Stimulated activated CD4-positive, alpha-beta T cell treated with anti-CD3 and anti-CD28 coated beads, Interleukin-4, amount 100 ng/mL, for 1 hour (primary cell): Measurements from ENCODE around the gene NCS1.

Experiments used
- DNase-seq: peaks from one replicate; pipeline ENCODE4 v3.0.0-alpha.2; 2020

Gene NCS1

DNA sequence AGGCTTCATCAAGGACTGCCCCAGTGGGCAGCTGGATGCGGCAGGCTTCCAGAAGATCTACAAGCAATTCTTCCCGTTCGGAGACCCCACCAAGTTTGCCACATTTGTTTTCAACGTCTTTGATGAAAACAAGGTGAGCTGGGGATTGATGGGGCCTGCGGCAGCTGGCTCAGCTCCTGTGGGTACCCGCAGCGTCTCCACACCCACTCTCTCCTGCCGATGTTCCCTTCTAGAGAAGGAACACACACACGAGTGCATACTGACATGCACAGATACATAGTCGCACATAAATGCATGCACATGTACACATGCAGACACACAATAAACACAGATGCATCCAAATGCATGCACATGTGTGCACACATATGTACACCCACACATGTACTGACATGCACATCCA lies 45.6 kb downstream of the NCS1 start:
- DNase-seq, result no peak

DNA sequence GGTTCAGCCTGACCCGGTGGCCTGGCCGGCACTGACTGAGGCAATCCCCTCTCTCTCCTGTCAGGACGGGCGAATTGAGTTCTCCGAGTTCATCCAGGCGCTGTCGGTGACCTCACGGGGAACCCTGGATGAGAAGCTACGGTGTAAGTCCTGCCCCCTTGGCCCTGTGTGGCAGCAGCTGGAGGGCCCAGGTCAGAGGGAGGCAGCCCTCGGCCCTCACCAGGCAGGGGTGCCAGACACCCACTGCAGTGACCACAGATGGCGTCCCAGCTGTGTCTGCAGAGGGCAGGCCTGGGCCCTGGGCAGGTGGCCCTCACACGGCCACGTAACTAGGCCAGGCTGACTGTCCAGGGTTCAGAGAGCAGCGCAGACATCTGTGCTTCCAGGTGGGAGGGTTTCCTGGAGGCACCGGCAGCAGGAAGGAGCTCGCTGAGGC lies 47.5 kb downstream of the NCS1 start:
- DNase-seq, result no peak

DNA sequence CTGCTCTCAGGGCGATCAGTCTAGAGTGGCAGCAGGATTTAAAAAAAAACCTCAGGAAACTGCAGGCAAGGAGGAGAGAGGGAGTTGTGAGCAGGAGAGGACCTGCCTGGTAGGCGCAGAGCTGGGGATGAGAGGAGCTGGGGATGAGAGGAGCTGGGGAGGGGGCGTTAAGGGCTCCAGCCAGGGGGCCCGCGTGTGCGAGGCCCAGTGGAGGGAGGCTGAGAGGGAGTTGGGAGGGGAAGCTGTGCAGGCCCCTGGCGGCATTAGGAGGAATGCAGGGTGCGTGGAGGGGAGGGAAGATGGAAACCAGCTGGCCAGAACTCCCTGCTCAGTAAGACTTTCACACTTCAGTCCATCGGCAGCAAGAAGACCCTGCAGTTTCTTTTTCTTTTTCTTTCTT lies 48.1 kb downstream of the NCS1 start:
- DNase-seq, result no peak

DNA sequence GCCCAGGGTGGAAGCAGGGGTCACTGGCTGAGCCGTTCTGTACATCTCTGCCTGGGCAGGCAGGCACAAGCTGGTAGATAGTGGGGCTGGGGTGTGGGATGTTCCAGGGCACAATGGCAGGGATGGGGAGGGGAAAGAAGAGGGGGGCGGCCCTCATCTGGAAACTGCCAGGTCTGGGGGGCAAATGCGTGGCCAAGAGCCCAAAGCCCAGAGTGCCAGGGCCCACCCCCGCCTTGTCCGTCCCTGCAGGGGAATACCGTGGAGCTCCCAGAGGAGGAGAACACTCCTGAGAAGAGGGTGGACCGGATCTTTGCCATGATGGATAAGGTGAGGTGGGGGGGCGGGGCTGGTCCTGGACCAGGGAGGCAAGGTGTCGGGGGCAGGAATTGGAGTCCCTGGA lies 50.6 kb downstream of the NCS1 start:
- DNase-seq, result no peak

DNA sequence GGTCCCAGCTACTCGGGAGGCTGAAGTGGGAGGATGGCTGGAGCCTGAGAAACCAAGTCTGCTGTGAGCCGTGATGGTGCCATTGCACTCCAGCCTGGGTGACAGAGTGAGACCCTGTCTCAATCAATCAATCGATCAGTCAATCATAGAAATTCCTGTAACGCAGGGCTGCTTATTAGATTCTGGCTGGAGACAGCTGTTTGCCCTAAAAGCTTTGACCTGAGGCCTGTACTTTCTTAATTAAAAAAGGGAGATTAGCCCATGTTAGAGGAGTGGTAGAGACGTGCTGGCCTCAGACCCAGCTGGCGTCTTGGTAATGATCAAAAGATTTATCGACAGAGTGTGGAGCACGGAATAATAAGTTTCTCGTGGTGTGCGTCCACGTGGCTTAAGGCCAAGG lies 52.9 kb downstream of the NCS1 start:
- no peak for DNase-seq

DNA sequence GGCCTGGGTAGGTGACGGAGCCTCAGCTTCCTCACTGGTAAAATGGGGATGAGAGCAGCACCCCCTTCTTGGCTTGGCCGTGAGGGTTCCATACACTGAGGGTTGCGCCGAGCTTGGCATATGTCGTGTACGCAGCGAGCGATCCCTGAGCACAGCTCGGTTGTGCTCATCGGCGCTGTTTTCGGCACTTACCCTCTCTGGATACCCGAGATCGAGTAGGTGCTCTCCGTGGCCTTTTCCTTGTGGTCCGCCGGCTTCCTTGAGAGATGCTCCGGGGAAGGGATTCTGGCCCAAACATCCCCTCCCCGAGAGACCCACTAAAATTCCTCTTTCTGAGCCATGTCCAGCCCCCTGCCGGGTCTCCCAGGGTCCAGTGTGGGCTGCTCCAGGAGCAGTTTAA lies 53.4 kb downstream of the NCS1 start:
- no peak for DNase-seq

DNA sequence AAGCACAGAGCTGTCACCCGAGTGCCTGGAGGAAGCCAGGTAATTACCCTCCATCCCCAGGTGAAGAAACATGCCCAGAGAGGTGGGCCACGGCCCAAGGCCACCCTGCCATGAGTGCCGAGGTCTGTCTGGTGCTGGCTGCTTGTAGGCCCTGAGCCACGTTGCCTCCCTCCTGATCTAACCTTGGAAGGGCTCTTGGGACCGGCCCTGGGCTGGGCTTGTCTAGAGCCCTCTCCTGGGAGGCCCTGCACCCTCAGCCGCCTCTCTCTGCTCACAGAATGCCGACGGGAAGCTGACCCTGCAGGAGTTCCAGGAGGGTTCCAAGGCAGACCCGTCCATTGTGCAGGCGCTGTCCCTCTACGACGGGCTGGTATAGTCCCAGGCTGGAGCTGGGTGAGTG lies 53.9 kb downstream of the NCS1 start:
- no peak for DNase-seq

DNA sequence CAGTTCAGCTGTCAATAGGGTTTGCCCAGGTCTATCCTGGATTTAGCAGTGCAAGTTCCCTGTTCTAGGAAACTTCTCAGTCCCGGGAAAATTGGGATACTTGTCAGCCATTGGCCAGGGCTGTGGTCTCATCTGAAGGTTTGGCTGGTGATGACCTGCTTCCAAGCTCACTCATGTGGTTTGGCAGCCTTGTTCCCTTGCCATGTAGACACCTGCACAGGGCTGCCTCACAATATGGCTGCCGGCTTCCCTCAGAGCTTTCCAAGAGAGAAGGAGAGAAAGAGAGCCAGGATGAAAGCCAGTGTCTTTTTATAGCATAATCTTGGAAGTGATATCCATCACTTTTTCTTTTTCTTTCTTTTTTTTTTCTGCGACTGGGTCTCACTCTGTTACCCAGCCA lies 55.6 kb downstream of the NCS1 start:
- no peak for DNase-seq

DNA sequence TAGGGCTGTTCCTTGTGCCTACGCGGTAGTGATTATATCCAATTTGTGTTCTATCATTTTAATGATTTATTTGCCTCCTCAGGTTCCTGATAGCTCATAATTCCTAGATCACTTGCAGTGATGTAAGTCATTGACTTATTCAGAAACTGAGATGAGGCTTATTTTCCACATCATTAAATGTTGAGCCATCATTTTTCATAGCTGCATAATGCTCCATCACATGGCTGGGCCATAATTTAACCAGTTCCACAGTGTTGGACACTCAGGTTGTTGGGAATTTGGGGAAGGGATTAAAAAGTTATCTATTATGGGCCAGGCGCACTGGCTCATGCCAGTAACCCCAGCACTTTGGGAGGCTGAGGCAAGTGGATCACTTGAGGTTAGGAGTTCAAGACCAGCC lies 57.6 kb downstream of the NCS1 start:
- DNase-seq, result no peak

GRCh38 chr9:130230631-130231030 lies 58.4 kb downstream of the NCS1 start:
- DNase-seq, result no peak

DNA sequence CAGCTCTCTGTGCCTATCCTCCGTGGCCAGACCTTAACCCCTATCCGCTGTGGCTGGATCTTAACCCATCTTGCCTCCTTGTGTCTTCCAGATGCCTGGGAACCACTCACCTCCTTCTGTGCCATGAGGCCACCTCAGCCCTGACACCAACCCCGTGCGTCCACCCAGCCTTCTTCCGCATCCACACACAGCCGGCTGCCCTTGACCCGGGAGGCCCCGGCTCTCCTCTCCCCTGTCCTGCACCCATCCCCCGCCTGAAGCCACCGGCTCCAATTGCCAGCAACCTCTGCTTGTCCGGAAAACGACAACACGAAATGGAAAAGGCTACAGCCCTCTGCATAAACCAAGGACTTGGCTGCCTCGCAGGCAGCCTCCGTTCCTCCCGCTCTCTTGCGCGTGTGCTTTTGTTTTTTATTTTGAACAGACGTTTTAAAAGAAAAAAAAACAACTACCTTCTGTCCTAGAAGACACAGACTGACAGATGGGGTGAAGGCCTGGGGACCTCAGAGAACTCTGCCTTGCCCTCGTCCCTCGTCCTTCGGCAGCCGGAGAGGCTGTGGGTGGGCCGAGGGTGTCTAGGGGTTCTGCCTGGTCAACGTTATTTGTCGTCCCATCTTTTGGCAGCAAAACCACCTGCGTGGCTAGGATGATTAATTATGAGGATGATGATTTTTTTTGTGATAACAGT lies 60.8 kb downstream of the NCS1 start:
- DNase-seq, result no peak

DNA sequence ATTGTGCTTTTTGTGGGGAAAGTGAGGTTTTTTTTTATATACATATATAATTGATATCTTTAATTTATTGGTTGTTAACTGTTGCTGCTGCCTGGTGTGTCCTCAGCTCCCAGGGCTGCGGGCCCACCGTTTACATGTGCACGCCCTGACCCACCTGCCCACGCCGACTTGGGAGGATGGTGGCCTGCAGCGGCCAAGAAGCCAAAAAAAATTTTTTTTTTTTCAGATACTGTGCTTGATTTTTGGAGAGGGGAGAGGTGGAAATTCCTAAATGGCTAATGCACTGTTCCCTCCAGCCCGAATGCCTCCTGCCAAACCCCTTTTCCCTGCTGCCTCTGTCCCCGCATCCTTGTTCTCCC lies 61.4 kb downstream of the NCS1 start:
- DNase-seq, result no peak

GRCh38 chr9:130234340-130235260 lies 62.4 kb downstream of the NCS1 start:
- no peak for DNase-seq

DNA sequence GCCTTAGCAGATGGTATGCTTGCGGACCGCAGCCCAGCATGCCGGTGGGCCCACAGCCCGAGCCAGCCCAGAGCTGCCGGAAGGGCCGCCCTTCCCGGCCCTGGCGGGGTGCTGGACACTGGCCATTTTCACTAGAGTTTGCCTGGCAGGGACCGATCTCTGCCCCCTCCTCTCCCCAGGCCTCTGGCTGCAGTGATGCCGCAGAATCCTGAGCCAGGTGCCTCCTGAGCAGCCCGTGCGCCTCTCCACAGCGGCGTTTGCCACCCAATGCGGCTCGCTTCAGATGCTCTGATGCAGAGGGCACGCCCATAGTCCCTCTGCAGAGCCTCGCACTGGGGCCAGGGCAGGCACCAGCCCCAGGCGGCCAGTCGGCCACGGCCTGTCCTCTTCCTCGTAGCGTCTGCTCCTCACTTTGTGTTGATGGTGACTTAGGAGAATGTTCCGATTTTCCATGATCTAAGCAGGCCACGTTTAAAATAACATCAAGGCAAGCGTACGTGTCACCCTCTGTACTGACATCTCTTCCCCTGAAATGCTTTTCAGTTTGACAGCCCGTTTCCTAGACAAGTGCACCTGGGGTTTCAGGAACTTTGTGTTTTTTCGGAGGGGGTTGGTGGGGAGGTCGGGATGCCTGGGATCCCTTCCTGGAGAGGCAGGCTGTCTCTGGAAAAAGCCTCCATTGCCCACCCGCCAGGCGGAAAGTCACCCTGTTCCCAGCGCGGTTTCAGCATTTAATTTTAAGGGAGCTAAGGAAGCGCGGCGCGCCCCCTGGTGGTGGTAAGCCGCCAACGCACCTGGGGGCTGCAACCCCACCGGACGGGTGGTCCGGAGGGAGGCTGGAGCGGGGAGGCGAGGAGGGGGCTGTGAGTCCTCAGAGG lies 63.6 kb downstream of the NCS1 start:
- peak; percentile 68 for DNase-seq

DNA sequence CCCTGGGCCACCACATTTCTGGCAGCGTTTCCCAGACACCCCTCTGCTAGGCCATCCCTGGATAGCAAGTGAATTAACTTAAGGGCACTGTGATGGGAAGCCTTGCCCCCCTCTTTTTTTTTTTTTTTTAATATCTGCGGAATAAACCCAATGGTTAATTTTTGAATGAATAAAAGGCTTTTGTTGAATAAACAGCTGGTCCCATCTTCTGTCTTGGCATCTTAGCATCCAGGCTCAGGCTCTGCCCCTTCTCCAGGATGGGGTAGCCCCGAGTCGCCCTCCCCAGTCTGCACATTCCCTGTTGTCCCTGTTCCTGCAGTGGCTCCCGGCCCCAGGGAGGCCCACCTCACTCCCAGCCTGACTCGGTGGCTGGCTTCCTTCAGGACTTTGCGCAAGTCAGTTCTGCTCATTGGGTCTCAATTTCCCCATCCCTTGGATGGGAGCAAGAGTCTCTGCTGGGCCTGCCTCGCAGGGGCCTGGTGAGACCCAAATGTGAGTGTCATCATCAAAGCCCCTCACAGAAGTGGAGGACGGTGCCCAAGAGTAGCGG lies 64.3 kb downstream of the NCS1 start:
- DNase-seq, result no peak

GRCh38 chr9:130237076-130237475 lies 64.9 kb downstream of the NCS1 start:
- DNase-seq, result no peak

DNA sequence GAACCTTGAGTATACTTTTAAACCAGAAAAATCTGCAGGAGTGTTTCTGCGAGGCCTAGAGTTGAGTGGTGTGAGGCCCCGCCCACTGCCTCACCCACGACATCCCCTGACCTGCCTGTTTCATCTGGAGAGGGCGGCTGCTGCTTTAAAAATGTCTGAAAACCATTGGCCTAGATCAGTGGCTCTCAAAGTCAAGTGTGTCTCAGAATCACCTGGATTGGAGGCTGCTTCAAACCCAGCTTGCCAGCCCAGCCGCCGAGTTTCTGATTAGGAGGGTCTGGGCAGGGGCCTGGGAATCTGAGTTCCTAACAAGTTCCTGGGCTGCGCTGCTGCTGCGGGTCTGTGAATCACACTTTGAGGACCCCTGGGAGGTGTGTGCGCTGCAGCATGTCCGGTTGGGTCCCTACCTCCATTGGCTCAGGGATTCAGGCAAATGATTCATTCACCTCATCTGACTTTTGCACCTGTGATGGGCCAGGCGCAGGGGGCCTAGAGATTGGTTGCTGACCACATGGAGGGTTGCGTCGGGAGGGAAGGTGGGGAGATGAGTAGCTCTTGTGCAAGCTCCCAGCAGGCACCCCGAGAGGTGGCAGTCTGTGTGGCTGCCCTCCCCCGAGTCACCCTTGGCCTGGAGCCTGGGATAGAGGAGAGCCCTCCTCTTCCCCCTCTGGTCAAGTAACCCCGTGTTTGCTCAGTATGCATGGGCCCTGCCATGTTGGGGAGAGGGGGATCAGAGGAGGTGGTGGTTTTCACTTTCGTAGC lies 65.7 kb downstream of the NCS1 start:
- no peak for DNase-seq

- no peak for DNase-seq
Measured at GRCh38 chr9:130239363-130239695, 67.1 kb downstream of the NCS1 start.

- DNase-seq, result peak; percentile 39
Measured at GRCh38 chr9:130239741-130240241, 67.6 kb downstream of the NCS1 start.

DNA sequence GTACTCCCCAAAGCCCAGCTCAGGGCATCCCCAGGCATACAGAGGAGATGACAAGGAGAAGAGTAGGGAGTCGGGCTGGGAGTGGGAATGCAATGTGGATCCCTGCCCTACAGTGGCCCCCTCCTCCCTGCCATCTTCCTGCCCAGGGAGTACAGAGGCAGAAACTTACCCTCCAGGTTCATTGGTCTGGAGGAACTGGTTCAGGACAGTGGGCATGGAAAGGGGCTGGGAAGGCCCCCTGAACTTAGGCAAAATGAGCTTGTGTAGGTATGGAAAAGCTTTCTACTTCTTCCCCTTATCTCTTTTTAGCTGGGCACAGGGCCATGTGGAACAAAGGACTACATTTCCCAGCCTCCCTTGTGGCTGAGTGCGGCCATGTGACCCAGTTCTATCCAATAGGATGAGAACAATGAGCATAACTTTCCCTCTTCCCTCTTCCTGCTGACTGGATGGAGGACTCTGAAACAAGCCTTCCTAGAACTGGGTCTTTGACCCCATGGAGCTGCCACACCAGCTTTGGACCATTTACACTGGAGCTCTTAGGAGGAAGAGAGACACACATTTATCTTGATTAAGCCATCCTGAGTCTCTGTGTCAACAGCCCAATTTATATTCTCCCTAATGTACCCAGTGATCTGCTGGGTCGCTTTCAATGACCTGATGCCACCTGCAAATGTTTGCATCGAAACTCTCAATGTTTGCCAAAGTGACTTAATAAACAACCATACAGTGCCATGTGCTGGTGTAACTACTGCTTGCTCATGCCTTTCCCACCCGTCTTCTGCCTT lies 68.4 kb downstream of the NCS1 start:
- DNase-seq, result peak; percentile 21

GRCh38 chr9:130241198-130241535 lies 69.0 kb downstream of the NCS1 start:
- DNase-seq, result no peak
